ENCODE results near the gene PAPSS2.

PAPSS2 gene

GRCh38 chr10:87763086-87763861 is 103.6 kb downstream of the PAPSS2 start:
- TF ChIP-seq, protein P1, sequence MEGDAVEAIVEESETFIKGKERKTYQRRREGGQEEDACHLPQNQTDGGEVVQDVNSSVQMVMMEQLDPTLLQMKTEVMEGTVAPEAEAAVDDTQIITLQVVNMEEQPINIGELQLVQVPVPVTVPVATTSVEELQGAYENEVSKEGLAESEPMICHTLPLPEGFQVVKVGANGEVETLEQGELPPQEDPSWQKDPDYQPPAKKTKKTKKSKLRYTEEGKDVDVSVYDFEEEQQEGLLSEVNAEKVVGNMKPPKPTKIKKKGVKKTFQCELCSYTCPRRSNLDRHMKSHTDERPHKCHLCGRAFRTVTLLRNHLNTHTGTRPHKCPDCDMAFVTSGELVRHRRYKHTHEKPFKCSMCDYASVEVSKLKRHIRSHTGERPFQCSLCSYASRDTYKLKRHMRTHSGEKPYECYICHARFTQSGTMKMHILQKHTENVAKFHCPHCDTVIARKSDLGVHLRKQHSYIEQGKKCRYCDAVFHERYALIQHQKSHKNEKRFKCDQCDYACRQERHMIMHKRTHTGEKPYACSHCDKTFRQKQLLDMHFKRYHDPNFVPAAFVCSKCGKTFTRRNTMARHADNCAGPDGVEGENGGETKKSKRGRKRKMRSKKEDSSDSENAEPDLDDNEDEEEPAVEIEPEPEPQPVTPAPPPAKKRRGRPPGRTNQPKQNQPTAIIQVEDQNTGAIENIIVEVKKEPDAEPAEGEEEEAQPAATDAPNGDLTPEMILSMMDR (IDR thresholded peaks at IDR 0.05; ENCODE audit: low read depth, low read length, missing control alignments) = no peak
- H3K4me3 ChIP-seq (replicated peaks; ENCODE audit: low read depth, low read length) = no peak overlapping the region
- DNase-seq (ENCODE audit: extremely low read depth, low read depth) = no peak

- TF ChIP-seq, protein P1 (IDR thresholded peaks at IDR 0.05; ENCODE audit: low read depth, low read length, missing control alignments) = no peak
- DNase-seq (ENCODE audit: extremely low read depth, low read depth) = no peak
- H3K4me3 ChIP-seq (replicated peaks; ENCODE audit: low read depth, low read length) = no peak overlapping the region
Observed at GRCh38 chr10:87764072-87764934, 104.6 kb downstream of the PAPSS2 start.

DNA sequence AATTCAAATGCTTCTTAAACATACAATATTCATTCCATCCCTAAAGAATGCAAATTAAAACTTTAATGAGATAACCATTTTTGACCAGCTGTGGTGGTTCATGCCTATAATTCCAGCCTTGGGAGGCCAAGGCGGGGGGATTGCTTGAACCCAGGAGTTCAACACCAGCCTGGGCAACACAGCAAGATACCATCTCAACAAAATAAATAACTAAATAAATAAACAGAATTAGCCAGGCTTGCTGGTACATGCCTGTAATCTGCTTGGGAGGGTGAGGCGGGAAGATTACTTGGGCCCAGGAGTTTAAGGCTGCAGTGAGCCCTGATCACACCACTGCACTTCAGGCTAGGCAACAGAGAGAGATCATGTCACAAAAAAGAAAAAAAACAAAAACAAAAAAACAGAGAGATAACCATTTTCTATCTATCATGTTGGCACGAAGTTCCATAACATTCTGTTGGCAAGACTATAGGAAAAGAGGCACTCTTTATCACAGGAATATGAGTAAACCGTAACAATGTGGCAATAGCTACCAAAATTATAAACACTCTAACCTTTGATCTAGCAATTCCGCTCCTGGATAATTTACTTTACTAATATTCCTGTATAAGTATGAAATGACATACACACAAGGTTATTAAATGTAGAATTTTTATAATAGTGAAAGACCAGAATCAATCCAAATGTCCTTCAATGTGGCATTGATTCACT is 106.1 kb downstream of the PAPSS2 start:
- no peak overlapping the region for H3K4me3 ChIP-seq (replicated peaks; ENCODE audit: low read depth, low read length)
- TF ChIP-seq, protein P1 (IDR thresholded peaks at IDR 0.05; ENCODE audit: low read depth, low read length, missing control alignments) = no peak
- DNase-seq (ENCODE audit: extremely low read depth, low read depth) = no peak

DNA sequence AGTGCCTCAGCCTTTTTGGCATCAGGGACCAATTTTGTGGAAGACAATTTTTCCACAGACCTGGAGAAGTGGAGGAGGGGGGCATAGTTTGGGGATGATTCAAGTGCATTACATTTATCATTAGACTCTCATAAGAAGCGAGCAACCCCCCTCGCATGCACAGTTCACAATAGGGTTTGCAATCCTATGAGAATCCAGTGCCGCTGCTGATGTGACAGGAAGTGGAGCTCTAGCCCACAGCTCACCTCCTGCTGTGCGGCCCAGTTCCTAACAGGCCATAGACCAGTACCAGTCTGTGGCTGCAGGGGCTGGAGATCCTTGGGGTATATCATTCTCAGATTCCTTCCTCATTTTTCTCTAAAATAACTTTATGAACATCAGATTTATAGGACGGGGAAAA is 107.6 kb downstream of the PAPSS2 start:
- no peak overlapping the region for H3K4me3 ChIP-seq (replicated peaks; ENCODE audit: low read depth, low read length)
- TF ChIP-seq, protein P1 (IDR thresholded peaks at IDR 0.05; ENCODE audit: low read depth, low read length, missing control alignments) = no peak
- no peak for DNase-seq (ENCODE audit: extremely low read depth, low read depth)

GRCh38 chr10:87771871-87772500 is 112.3 kb downstream of the PAPSS2 start:
- TF ChIP-seq, protein P1 (IDR thresholded peaks at IDR 0.05; ENCODE audit: low read depth, low read length, missing control alignments) = peak; percentile 10
- no peak for DNase-seq (ENCODE audit: extremely low read depth, low read depth)
- H3K4me3 ChIP-seq (replicated peaks; ENCODE audit: low read depth, low read length) = no peak overlapping the region

DNA sequence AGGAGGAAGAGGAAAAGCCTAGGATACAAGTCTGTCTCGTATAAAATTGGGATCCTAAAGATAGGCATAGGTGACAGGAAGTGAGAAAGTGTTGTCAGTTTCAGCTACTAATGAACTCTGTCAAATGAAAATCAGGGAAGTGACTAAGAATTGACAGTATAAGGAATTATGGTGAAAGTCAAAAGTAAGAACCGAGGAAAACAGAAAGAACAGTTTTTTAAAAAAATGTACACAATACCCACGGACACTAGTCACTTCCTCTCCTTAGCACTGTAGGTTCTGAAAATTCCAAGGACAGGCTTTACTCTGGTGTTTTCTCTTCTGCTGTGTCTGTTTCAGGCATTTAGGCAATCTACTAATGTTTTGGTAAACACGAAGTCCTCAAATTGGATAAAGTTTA is 116.1 kb downstream of the PAPSS2 start:
- TF ChIP-seq, protein P1 (IDR thresholded peaks at IDR 0.05; ENCODE audit: low read depth, low read length, missing control alignments) = no peak
- DNase-seq (ENCODE audit: extremely low read depth, low read depth) = no peak
- no peak overlapping the region for H3K4me3 ChIP-seq (replicated peaks; ENCODE audit: low read depth, low read length)

Data from HFF-Myc (cell line).